Measurements from ENCODE around the gene GOLGA8J.
"Not testable (repeated sequence)": the region's sequence is repeated elsewhere in the genome, so short reads cannot be mapped to it uniquely, and the experiment has no call there.

Gene GOLGA8J

GRCh38 chr15:30072630-30073029 lies 10.1 kb upstream of the GOLGA8J start:
- ChIA-PET CTCF (interaction anchor here (0.6 kb wide), 2 partner anchors 252 to 1420 kb away, joined by 3 read pairs; no protein-coding TSS in a partner anchor), POLR2A (ENCODE audit: low non-redundant PET) (no interaction called here)
- no peak for DNase-seq (ENCODE audit: low spot score)

GRCh38 chr15:30073915-30074314 lies 8.8 kb upstream of the GOLGA8J start:
- TF ChIP-seq CTCF (conservative IDR thresholded peaks at IDR 0.05; ENCODE audit: low read depth) = no peak
- CTCF ChIA-PET = interaction anchor here (0.7 to 1.7 kb wide), 2 partner anchors 28 to 417 kb away, joined by 3 to 5 read pairs; no protein-coding TSS in a partner anchor
- H3K27ac ChIP-seq = peak overlapping the region; percentile 7; the same call in 1 of the 2 replicates
- no peak for DNase-seq (ENCODE audit: low spot score)
- POLR2A ChIA-PET (ENCODE audit: low non-redundant PET) = no interaction called here

More at GRCh38 chr15:30072630-30073029, 10.1 kb upstream of the GOLGA8J start:
- TF ChIP-seq CTCF (conservative IDR thresholded peaks at IDR 0.05; ENCODE audit: low read depth) = no peak
- no peak overlapping the region for H3K27ac ChIP-seq

- CTCF ChIA-PET; DNase-seq (ENCODE audit: low spot score); POLR2A ChIA-PET (ENCODE audit: low non-redundant PET); H3K27ac ChIP-seq: not testable (repeated sequence)
Measured at GRCh38 chr15:30080816-30081215, 1.9 kb upstream of the GOLGA8J start.

GRCh38 chr15:30097827-30098226 lies 15.1 kb downstream of the GOLGA8J start:
- DNase-seq (ENCODE audit: low spot score); CTCF ChIA-PET; POLR2A ChIA-PET (ENCODE audit: low non-redundant PET); H3K27ac ChIP-seq: not testable (repeated sequence)

GRCh38 chr15:30102890-30103289 lies 20.1 kb downstream of the GOLGA8J start:
- DNase-seq (ENCODE audit: low spot score); CTCF ChIA-PET; POLR2A ChIA-PET (ENCODE audit: low non-redundant PET); H3K27ac ChIP-seq: not testable (repeated sequence)

GRCh38 chr15:30103941-30104507 lies 21.3 kb downstream of the GOLGA8J start:
- CTCF ChIA-PET; POLR2A ChIA-PET (ENCODE audit: low non-redundant PET); H3K27ac ChIP-seq; DNase-seq (ENCODE audit: low spot score): not testable (repeated sequence)

- POLR2A ChIA-PET (ENCODE audit: low non-redundant PET); DNase-seq (ENCODE audit: low spot score); CTCF ChIA-PET; H3K27ac ChIP-seq: not testable (repeated sequence)
Measured at GRCh38 chr15:30110591-30110990, 27.8 kb downstream of the GOLGA8J start.

- CTCF ChIA-PET; POLR2A ChIA-PET (ENCODE audit: low non-redundant PET); H3K27ac ChIP-seq; DNase-seq (ENCODE audit: low spot score): not testable (repeated sequence)
Measured at GRCh38 chr15:30130066-30130465, 47.3 kb downstream of the GOLGA8J start.

- POLR2A ChIA-PET (ENCODE audit: low non-redundant PET); H3K27ac ChIP-seq; CTCF ChIA-PET; DNase-seq (ENCODE audit: low spot score): not testable (repeated sequence)
Measured at GRCh38 chr15:30134751-30135150, 52.0 kb downstream of the GOLGA8J start, which contains the start of gene GOLGA8T. Gene GOLGA8T (plus strand): TSS chr15:30135051. CDS start chr15:30135149, 98 bp downstream.
